ENCODE data around the gene ARFGEF3. TPM values are rescaled to one million over a fixed set of nuclear protein-coding genes. Genes with fewer than 3 reads are reported as not detected.

ARFGEF3 gene
- total RNA-seq, 1 donor from 2014 or later, result 3.8 TPM

GRCh38 chr6:138387577-138388368 is 226.0 kb downstream of the ARFGEF3 start:
- no peaks in the 10 kb centered on the region for H3K36me3 Mint-ChIP-seq
- H3K27me3 Mint-ChIP-seq (ENCODE audit: insufficient read depth, low read depth), result peaks cover 5% of the 10 kb centered on the region
- H3K4me1 Mint-ChIP-seq, result peaks cover 6% of the 10 kb centered on the region
- no peaks in the 10 kb centered on the region for H3K9me3 Mint-ChIP-seq
- no peak overlapping the region for H3K9ac ChIP-seq
- DNase-seq (ENCODE audit: low spot score), result no peak
- no peaks in the 10 kb centered on the region for H3K27me3 ChIP-seq
- no peak overlapping the region for H2AFZ ChIP-seq (replicated peaks)
- H3K4me3 ChIP-seq, result no peak overlapping the region
- no peak overlapping the region for H3K4me2 ChIP-seq
- no peak overlapping the region for H3K27ac Mint-ChIP-seq
- H4K20me1 ChIP-seq (ENCODE audit: low read depth), result no peaks in the 10 kb centered on the region
- H3K27ac ChIP-seq, result no peak overlapping the region
- no peaks in the 10 kb centered on the region for H3K9me3 ChIP-seq (ENCODE audit: low read depth)
- no peak overlapping the region for H3K4me3 Mint-ChIP-seq
- H3F3A ChIP-seq (ENCODE audit: low read depth), result no peaks in the 10 kb centered on the region
- H3K36me3 ChIP-seq, result no peaks in the 10 kb centered on the region
- no peaks in the 10 kb centered on the region for H3K4me1 ChIP-seq
- no peak for TF ChIP-seq CTCF (IDR thresholded peaks at IDR 0.05)
- no peak for TF ChIP-seq EZH2 (IDR thresholded peaks at IDR 0.05)
- TF ChIP-seq EZH2phosphoT487 (IDR thresholded peaks at IDR 0.05), result no peak
- H3K79me2 ChIP-seq (ENCODE audit: low read depth), result no peaks in the 10 kb centered on the region

- no peaks in the 10 kb centered on the region for H3K4me1 Mint-ChIP-seq
- DNase-seq (ENCODE audit: low spot score), result no peak
- H3K27ac Mint-ChIP-seq, result no peak overlapping the region
- TF ChIP-seq CTCF (IDR thresholded peaks at IDR 0.05), result no peak
- TF ChIP-seq EZH2 (IDR thresholded peaks at IDR 0.05), result no peak
- TF ChIP-seq EZH2phosphoT487 (IDR thresholded peaks at IDR 0.05), result no peak
- Histone ChIP-seq H3K36me3 (no peaks in the 10 kb centered on the region), H3K27ac (no peak overlapping the region), H3K27me3 (no peaks in the 10 kb centered on the region), H3F3A (ENCODE audit: low read depth) (no peaks in the 10 kb centered on the region), H3K79me2 (ENCODE audit: low read depth) (no peaks in the 10 kb centered on the region), H3K4me3 (no peak overlapping the region), H4K20me1 (ENCODE audit: low read depth) (no peaks in the 10 kb centered on the region), H3K4me2 (no peak overlapping the region), H3K4me1 (no peaks in the 10 kb centered on the region), H3K9ac (no peak overlapping the region), H2AFZ (replicated peaks) (no peak overlapping the region), H3K9me3 (ENCODE audit: low read depth) (no peaks in the 10 kb centered on the region)
- peaks cover 3% of the 10 kb centered on the region for H3K27me3 Mint-ChIP-seq (ENCODE audit: insufficient read depth, low read depth)
- H3K9me3 Mint-ChIP-seq, result no peaks in the 10 kb centered on the region
- no peak overlapping the region for H3K4me3 Mint-ChIP-seq
- no peaks in the 10 kb centered on the region for H3K36me3 Mint-ChIP-seq
Measured at GRCh38 chr6:138389551-138389950, 227.8 kb downstream of the ARFGEF3 start.

Small RNAs within 50 kb of the gene (small RNA-seq; reads per million reads assigned to genes)
- gene AL031003.1, result not detected

Other genes starting within 250 kb of the ARFGEF3 start
- gene PERP, start 54.5 kb upstream of the ARFGEF3 start, total RNA-seq (ENCODE audit: low replicate concordance), result 29.9 and 35.4 TPM in 2 replicates
- not detected in 2 replicates for gene PBOV1, start 56.6 kb downstream of the ARFGEF3 start, total RNA-seq (ENCODE audit: low replicate concordance)
- not detected in 2 replicates for gene SMIM28, start 216.0 kb downstream of the ARFGEF3 start, total RNA-seq (ENCODE audit: low replicate concordance)
- gene HEBP2, start 242.3 kb downstream of the ARFGEF3 start, total RNA-seq (ENCODE audit: low replicate concordance), result 11.9 and 15.1 TPM in 2 replicates